KMS-11 (cell line): ENCODE results near the gene TMCO5A.
A peak's percentile ranks its signal among the peaks of the same experiment; 100 is the strongest.

Experiments
- H2AFZ ChIP-seq: fragments of 200-600 bp; sonication (generic); 2 replicates; pipeline ENCODE4 v1.6.1; 2016; ENCODE audit warnings: antibody characterized with exemption, mixed run types, low read depth
- H3K27ac ChIP-seq: fragments of 200-600 bp; sonication (generic); 2 replicates; pipeline ENCODE4 v1.6.1; 2016; ENCODE audit warnings: mild to moderate bottlenecking, mixed run types
- H3K27me3 ChIP-seq: fragments of 200-600 bp; sonication (generic); 2 replicates; pipeline ENCODE4 v1.6.1; 2017; ENCODE audit warnings: mild to moderate bottlenecking, low read depth, mixed run types, moderate library complexity; ENCODE audit not compliant: insufficient read depth
- H3K36me3 ChIP-seq: fragments of 200-600 bp; sonication (generic); 2 replicates; pipeline ENCODE4 v1.6.1; 2017; ENCODE audit warnings: mild to moderate bottlenecking, mixed run types; ENCODE audit not compliant: insufficient read depth
- H3K4me1 ChIP-seq: fragments of 200-600 bp; sonication (generic); 2 replicates; pipeline ENCODE4 v1.6.1; 2016; ENCODE audit warnings: mild to moderate bottlenecking, low read depth, mixed run types; ENCODE audit not compliant: poor library complexity, severe bottlenecking
- H3K4me2 ChIP-seq: fragments of 200-600 bp; sonication (generic); 2 replicates; pipeline ENCODE4 v1.7.0; 2016; ENCODE audit warnings: mild to moderate bottlenecking, mixed run types
- H3K4me3 ChIP-seq: fragments of 200-600 bp; sonication (generic); IDR thresholded peaks from 2 replicates; pipeline ENCODE4 v1.6.1; 2017; ENCODE audit warnings: low read depth, low read length, mixed read lengths; ENCODE audit not compliant: insufficient read depth
- H3K79me2 ChIP-seq: fragments of 200-600 bp; sonication (generic); 2 replicates; pipeline ENCODE4 v1.6.1; 2016; ENCODE audit warnings: low read depth, mixed run types; ENCODE audit not compliant: insufficient read depth
- H3K9ac ChIP-seq: fragments of 200-600 bp; sonication (generic); 2 replicates; pipeline ENCODE4 v1.6.1; 2016; ENCODE audit warnings: mild to moderate bottlenecking, mixed run types
- H4K20me1 ChIP-seq: fragments of 200-600 bp; sonication (generic); 2 replicates; pipeline ENCODE4 v1.6.1; 2016; ENCODE audit warnings: mild to moderate bottlenecking, mixed run types; ENCODE audit not compliant: insufficient read depth
- TF ChIP-seq, protein P1 (sequence below): fragments of 200-600 bp; sonication (generic); conservative IDR thresholded peaks from 2 replicates; pipeline ENCODE4 v1.6.1; 2017; ENCODE audit warnings: low read depth, mild to moderate bottlenecking, antibody characterized with exemption, low read length, moderate library complexity, mixed read lengths

The TMCO5A gene

GRCh38 chr15:37934340-37934739, at the start of gene TMCO5A:
TSS of gene TMCO5A (plus strand) at chr15:37934640. CDS start at chr15:37936324, 1,684 bp downstream.
- TF ChIP-seq, protein P1, sequence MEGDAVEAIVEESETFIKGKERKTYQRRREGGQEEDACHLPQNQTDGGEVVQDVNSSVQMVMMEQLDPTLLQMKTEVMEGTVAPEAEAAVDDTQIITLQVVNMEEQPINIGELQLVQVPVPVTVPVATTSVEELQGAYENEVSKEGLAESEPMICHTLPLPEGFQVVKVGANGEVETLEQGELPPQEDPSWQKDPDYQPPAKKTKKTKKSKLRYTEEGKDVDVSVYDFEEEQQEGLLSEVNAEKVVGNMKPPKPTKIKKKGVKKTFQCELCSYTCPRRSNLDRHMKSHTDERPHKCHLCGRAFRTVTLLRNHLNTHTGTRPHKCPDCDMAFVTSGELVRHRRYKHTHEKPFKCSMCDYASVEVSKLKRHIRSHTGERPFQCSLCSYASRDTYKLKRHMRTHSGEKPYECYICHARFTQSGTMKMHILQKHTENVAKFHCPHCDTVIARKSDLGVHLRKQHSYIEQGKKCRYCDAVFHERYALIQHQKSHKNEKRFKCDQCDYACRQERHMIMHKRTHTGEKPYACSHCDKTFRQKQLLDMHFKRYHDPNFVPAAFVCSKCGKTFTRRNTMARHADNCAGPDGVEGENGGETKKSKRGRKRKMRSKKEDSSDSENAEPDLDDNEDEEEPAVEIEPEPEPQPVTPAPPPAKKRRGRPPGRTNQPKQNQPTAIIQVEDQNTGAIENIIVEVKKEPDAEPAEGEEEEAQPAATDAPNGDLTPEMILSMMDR: no peak
- H3K4me1 ChIP-seq: no peaks in the 10 kb centered on the region

DNA sequence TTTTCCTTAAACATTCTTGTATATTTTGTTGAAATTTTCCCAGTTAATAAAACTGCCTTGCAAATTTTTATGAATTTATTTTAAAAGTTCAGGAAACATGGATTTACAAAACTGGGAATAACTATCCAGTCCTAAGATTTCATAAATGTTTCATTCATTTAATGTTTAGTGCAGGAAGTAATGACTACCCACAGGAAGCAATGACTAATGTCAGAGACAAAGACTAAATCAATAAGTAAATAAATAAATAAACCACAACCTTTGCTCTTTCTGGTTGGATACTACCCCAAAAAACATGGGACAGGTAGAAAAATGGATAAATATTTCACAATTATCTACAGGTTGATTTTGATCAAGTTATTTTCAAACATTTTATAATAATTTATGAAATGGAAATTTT, 48.8 kb upstream of the TMCO5A start:
- Histone ChIP-seq H3K27ac (no peak overlapping the region), H3K9ac (no peak overlapping the region), H4K20me1 (no peaks in the 10 kb centered on the region), H3K4me2 (no peak overlapping the region), H2AFZ (no peak overlapping the region), H3K4me1 (no peaks in the 10 kb centered on the region), H3K27me3 (no peaks in the 10 kb centered on the region), H3K79me2 (no peaks in the 10 kb centered on the region), H3K36me3 (no peaks in the 10 kb centered on the region), H3K4me3 (no peak overlapping the region)
- TF ChIP-seq, protein P1: no peak

More at GRCh38 chr15:37934340-37934739, at the start of gene TMCO5A:
- H2AFZ ChIP-seq: no peak within 1 kb of the TSS
- H3K27me3 ChIP-seq: no peaks in the 10 kb centered on the region
- H3K4me2 ChIP-seq: no peak within 1 kb of the TSS
- H3K9ac ChIP-seq: no peak within 1 kb of the TSS
- no peak within 1 kb of the TSS for H3K27ac ChIP-seq
- H4K20me1 ChIP-seq: no peaks in the 10 kb centered on the region
- no peaks in the 10 kb centered on the region for H3K36me3 ChIP-seq
- no peaks in the 10 kb centered on the region for H3K79me2 ChIP-seq
- H3K4me3 ChIP-seq: no peak within 1 kb of the TSS

GRCh38 chr15:37888356-37888755, 46.1 kb upstream of the TMCO5A start:
- H3K27me3 ChIP-seq: no peaks in the 10 kb centered on the region
- no peaks in the 10 kb centered on the region for H3K36me3 ChIP-seq
- no peaks in the 10 kb centered on the region for H3K79me2 ChIP-seq
- H3K4me3 ChIP-seq: no peak overlapping the region
- H2AFZ ChIP-seq: no peak overlapping the region
- H4K20me1 ChIP-seq: no peaks in the 10 kb centered on the region
- no peak overlapping the region for H3K9ac ChIP-seq
- TF ChIP-seq, protein P1: no peak
- H3K4me2 ChIP-seq: no peak overlapping the region
- H3K27ac ChIP-seq: no peak overlapping the region
- peaks cover 9% of the 10 kb centered on the region for H3K4me1 ChIP-seq

- Histone ChIP-seq H3K27ac (no peak overlapping the region), H3K4me2 (no peak overlapping the region), H3K36me3 (no peaks in the 10 kb centered on the region), H3K4me1 (peaks cover 9% of the 10 kb centered on the region), H4K20me1 (no peaks in the 10 kb centered on the region), H2AFZ (peak overlapping the region; percentile 18), H3K9ac (no peak overlapping the region), H3K27me3 (no peaks in the 10 kb centered on the region), H3K79me2 (no peaks in the 10 kb centered on the region), H3K4me3 (no peak overlapping the region)
- TF ChIP-seq, protein P1: peak; percentile 93
Measured at GRCh38 chr15:37891766-37892368, 42.6 kb upstream of the TMCO5A start.
